Mesenchymal stem cell (in vitro differentiated cells and primary cell): Measurements from ENCODE around the gene AKAP6.

Experiments
- DNase-seq: peaks from one replicate; pipeline ENCODE4 v3.0.0-alpha.2; 2013
- H2AFZ ChIP-seq: one replicate; pipeline ENCODE4 v1.6.1; 2013; ENCODE audit warnings: low read depth, mild to moderate bottlenecking, control low read depth, inconsistent platforms, low read length, moderate library complexity
- H2AK5ac ChIP-seq: 2 replicates; pipeline ENCODE4 v1.6.1; 2013; ENCODE audit warnings: low read length, moderate library complexity, mild to moderate bottlenecking, inconsistent platforms; ENCODE audit not compliant: severe bottlenecking
- H2BK120ac ChIP-seq: one replicate; pipeline ENCODE4 v1.6.1; 2013; ENCODE audit warnings: low read depth, mild to moderate bottlenecking, inconsistent platforms, low read length, moderate library complexity
- H2BK12ac ChIP-seq, 2 experiments: one replicate each; pipeline ENCODE4 v1.6.1; 2013; ENCODE audit warnings: inconsistent platforms in 2 of 2, low read length in 2 of 2, mild to moderate bottlenecking in 2 of 2, moderate library complexity in 2 of 2, control low read depth in 1 of 2
- H2BK15ac ChIP-seq: one replicate; pipeline ENCODE4 v1.6.1; 2013; ENCODE audit warnings: mild to moderate bottlenecking, low read depth, inconsistent platforms; ENCODE audit not compliant: poor library complexity, severe bottlenecking
- H2BK5ac ChIP-seq: 2 replicates; pipeline ENCODE4 v1.6.1; 2013; ENCODE audit warnings: low read depth, mild to moderate bottlenecking, low read length, control low read depth, inconsistent platforms; ENCODE audit not compliant: poor library complexity, severe bottlenecking
- H3K14ac ChIP-seq, 2 experiments: one replicate each; pipeline ENCODE4 v1.6.1; 2013; ENCODE audit warnings: inconsistent platforms in 2 of 2, low read length in 2 of 2, control low read depth in 1 of 2, mild to moderate bottlenecking in 1 of 2, moderate library complexity in 1 of 2
- H3K18ac ChIP-seq, 2 experiments: one replicate each; pipeline ENCODE4 v1.6.1; 2013; ENCODE audit warnings: inconsistent platforms in 2 of 2, low read length in 2 of 2, control low read depth in 1 of 2, low read depth in 1 of 2, mild to moderate bottlenecking in 1 of 2
- H3K23ac ChIP-seq, 2 experiments: one replicate each; pipeline ENCODE4 v1.6.1; 2013; ENCODE audit warnings: inconsistent platforms in 2 of 2, low read length in 2 of 2, mild to moderate bottlenecking in 2 of 2, moderate library complexity in 2 of 2, control low read depth in 1 of 2
- H3K27ac ChIP-seq: 2 replicates; pipeline ENCODE4 v1.5.1; 2013; ENCODE audit warnings: mild to moderate bottlenecking, moderate library complexity, low read length, control low read depth, inconsistent platforms; ENCODE audit not compliant: poor library complexity, severe bottlenecking
- H3K27me3 ChIP-seq, 2 experiments: 2 replicates each; pipeline versions ENCODE4 v1.6.1 to v1.7.0; 2013; ENCODE audit warnings: low read length in 2 of 2, mild to moderate bottlenecking in 2 of 2, moderate library complexity in 2 of 2, control low read depth in 1 of 2, inconsistent platforms in 1 of 2; ENCODE audit not compliant: control insufficient read depth in 1 of 2, insufficient read depth in 1 of 2
- H3K36me3 ChIP-seq, 2 experiments: 2 replicates each; pipeline versions ENCODE4 v1.6.1 to v1.7.0; 2013; ENCODE audit warnings: low read length in 2 of 2, control low read depth in 1 of 2, inconsistent platforms in 1 of 2, low read depth in 1 of 2, mild to moderate bottlenecking in 1 of 2; ENCODE audit not compliant: insufficient read depth in 2 of 2, control insufficient read depth in 1 of 2
- H3K4ac ChIP-seq, 2 experiments: one replicate each; pipeline ENCODE4 v1.6.1; 2013; ENCODE audit warnings: inconsistent platforms in 2 of 2, low read length in 2 of 2, mild to moderate bottlenecking in 2 of 2, moderate library complexity in 2 of 2, control low read depth in 1 of 2, low read depth in 1 of 2
- H3K4me1 ChIP-seq: 2 replicates; pipeline ENCODE4 v1.6.1; 2013; ENCODE audit warnings: low read depth, low read length, control low read depth; ENCODE audit not compliant: control insufficient read depth, insufficient read depth
- H3K4me2 ChIP-seq: 2 replicates; pipeline ENCODE4 v1.6.1; 2013; ENCODE audit warnings: low read length, mild to moderate bottlenecking, inconsistent platforms; ENCODE audit not compliant: poor library complexity, severe bottlenecking
- H3K4me3 ChIP-seq, 2 experiments: 2 replicates each; pipeline versions ENCODE4 v1.5.1 to v1.7.0; 2013; ENCODE audit warnings: low read length in 2 of 2, mild to moderate bottlenecking in 2 of 2, control low read depth in 1 of 2, low read depth in 1 of 2; ENCODE audit not compliant: insufficient read depth in 1 of 2
- H3K79me1 ChIP-seq: replicated peaks from 2 replicates; pipeline ENCODE4 v1.6.1; 2013; ENCODE audit warnings: mild to moderate bottlenecking, control low read depth, low read length, inconsistent platforms; ENCODE audit not compliant: poor library complexity, severe bottlenecking
- H3K9ac ChIP-seq: 2 replicates; pipeline ENCODE4 v1.7.0; 2013; ENCODE audit warnings: mild to moderate bottlenecking, low read length, moderate library complexity
- H3K9me3 ChIP-seq: 2 replicates; pipeline ENCODE4 v1.7.0; 2013; ENCODE audit warnings: mild to moderate bottlenecking, low read length; ENCODE audit not compliant: control insufficient read depth
- H4K8ac ChIP-seq: one replicate; pipeline ENCODE4 v1.6.1; 2013; ENCODE audit warnings: inconsistent platforms, mild to moderate bottlenecking, low read length, moderate library complexity
- H4K91ac ChIP-seq: one replicate; pipeline ENCODE4 v1.6.1; 2013; ENCODE audit warnings: mild to moderate bottlenecking, low read length, inconsistent platforms
- WGBS: methylation state at CpG from one replicate; pipeline ENCODE4 v1.1.7; 2013; ENCODE audit warnings: mixed read lengths; 5-methylcytosine and 5-hydroxymethylcytosine counted together

AKAP6 gene

DNA sequence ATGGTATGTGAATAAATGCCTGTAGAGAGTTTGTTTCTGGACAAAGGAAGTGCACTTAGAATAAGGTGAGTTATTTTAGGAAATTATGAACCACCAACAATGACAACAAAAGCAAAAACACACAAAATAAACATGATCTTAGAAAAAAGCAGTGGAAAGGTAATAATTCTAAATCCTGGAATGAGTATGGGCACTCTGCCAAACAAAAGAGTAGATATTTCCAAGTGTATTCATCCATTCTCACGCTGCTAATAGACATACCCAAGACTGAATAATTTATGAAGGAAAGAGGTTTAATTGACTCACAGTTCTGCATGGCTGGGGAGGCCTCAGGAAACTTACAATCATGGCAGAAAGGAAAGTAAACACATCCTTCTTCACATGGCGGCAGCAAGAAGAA lies 340.3 kb downstream of the AKAP6 start:
- no peak overlapping the region for H2BK5ac ChIP-seq
- no peak overlapping the region for H2AK5ac ChIP-seq
- no peak overlapping the region for H3K9ac ChIP-seq
- H3K79me1 ChIP-seq, result no peaks in the 10 kb centered on the region
- no peak overlapping the region for H3K4me3 ChIP-seq
- 55% methylated on average over 2 of the region's 2 CpGs for WGBS
- no peak overlapping the region for H4K91ac ChIP-seq
- DNase-seq, result no peak
- H2BK15ac ChIP-seq, result no peak overlapping the region
- H3K36me3 ChIP-seq, result no peaks in the 10 kb centered on the region
- no peaks in the 10 kb centered on the region for H3K27me3 ChIP-seq
- no peak overlapping the region for H2BK12ac ChIP-seq
- H3K14ac ChIP-seq, result no peak overlapping the region
- H2AFZ ChIP-seq, result no peak overlapping the region
- no peak overlapping the region for H4K8ac ChIP-seq
- no peak overlapping the region for H3K18ac ChIP-seq
- no peaks in the 10 kb centered on the region for H3K4me1 ChIP-seq
- H3K9me3 ChIP-seq, result peaks cover 5% of the 10 kb centered on the region
- no peak overlapping the region for H3K23ac ChIP-seq
- H3K27ac ChIP-seq, result no peak overlapping the region
- H3K4me2 ChIP-seq, result no peak overlapping the region
- no peak overlapping the region for H2BK120ac ChIP-seq
- H3K4ac ChIP-seq, result no peak overlapping the region

DNA sequence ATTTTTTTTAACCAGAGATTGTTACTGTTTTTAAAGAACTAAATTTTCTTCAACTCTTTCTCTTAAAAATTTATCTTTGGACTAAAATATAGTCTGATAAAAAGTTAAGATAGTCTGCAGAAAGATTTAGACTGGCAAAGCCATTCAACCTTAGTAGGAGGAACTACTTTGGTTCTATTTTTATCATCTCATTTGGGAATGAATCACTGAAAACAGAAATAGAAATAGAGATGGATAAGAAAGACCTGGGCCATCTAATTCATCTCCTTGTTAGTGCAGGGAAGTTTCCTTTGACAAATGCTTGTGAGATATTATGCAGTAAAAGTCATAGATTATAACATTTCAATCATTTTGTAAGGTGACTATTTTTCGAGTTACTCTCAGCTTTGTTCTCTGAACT lies 346.3 kb downstream of the AKAP6 start:
- H2BK120ac ChIP-seq, result no peak overlapping the region
- H3K4ac ChIP-seq, result no peak overlapping the region
- no peak for DNase-seq
- no peak overlapping the region for H2BK15ac ChIP-seq
- H2AFZ ChIP-seq, result no peak overlapping the region
- H3K27me3 ChIP-seq, result no peaks in the 10 kb centered on the region
- H3K14ac ChIP-seq, result no peak overlapping the region
- H3K79me1 ChIP-seq, result no peaks in the 10 kb centered on the region
- no peak overlapping the region for H2BK5ac ChIP-seq
- H3K4me2 ChIP-seq, result no peak overlapping the region
- no peak overlapping the region for H2AK5ac ChIP-seq
- H3K36me3 ChIP-seq, result no peaks in the 10 kb centered on the region
- no peak overlapping the region for H2BK12ac ChIP-seq
- no peak overlapping the region for H3K18ac ChIP-seq
- no peak overlapping the region for H4K91ac ChIP-seq
- no peak overlapping the region for H4K8ac ChIP-seq
- no peak overlapping the region for H3K23ac ChIP-seq
- H3K9ac ChIP-seq, result peak overlapping the region; percentile 44
- H3K4me1 ChIP-seq, result no peaks in the 10 kb centered on the region
- peaks cover 5% of the 10 kb centered on the region for H3K9me3 ChIP-seq
- no peak overlapping the region for H3K4me3 ChIP-seq
- WGBS, result no CpG with 5 or more reads among the region's 1 CpG
- no peak overlapping the region for H3K27ac ChIP-seq

DNA sequence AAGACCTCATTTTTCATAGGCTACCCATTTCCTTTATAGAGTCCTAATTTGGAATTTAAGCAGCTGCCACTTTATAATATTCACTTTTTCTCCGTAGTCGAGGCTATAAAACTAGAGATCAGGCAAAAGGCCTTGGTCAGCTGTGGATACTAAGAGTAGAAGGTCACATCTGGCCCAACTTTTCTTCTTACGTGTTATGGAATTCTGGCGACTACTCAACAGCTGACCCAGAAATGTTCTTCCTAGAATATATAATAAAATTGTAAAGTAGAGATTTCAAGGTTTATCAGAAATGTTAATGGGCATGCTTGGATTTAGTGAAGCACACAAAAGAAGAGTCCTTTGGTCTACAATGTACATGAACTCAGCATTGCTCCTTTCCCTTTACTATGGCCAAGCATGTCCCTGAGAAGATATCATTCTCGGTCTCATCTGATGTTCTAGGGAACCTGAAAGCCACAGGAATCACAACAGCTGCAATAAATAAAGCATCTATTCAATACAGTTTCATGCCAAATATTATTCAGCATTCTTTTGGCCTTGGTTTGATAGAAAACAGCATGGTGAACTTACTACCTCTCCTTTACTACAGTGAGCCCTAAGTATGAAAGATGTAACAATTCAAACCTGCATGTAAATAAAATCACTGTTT lies 348.2 kb downstream of the AKAP6 start:
- WGBS, result 91% methylated on average over 3 of the region's 5 CpGs
- no peaks in the 10 kb centered on the region for H3K27me3 ChIP-seq
- H2BK15ac ChIP-seq, result no peak overlapping the region
- no peak overlapping the region for H3K18ac ChIP-seq
- H3K23ac ChIP-seq, result no peak overlapping the region
- H2BK5ac ChIP-seq, result no peak overlapping the region
- H2AK5ac ChIP-seq, result no peak overlapping the region
- H3K4ac ChIP-seq, result no peak overlapping the region
- H3K14ac ChIP-seq, result no peak overlapping the region
- H4K8ac ChIP-seq, result no peak overlapping the region
- no peak overlapping the region for H3K27ac ChIP-seq
- H3K79me1 ChIP-seq, result no peaks in the 10 kb centered on the region
- no peak overlapping the region for H4K91ac ChIP-seq
- H2BK120ac ChIP-seq, result no peak overlapping the region
- DNase-seq, result no peak
- no peak overlapping the region for H3K4me3 ChIP-seq
- H3K36me3 ChIP-seq, result no peaks in the 10 kb centered on the region
- H2BK12ac ChIP-seq, result no peak overlapping the region
- H3K9me3 ChIP-seq, result peaks cover 2% of the 10 kb centered on the region
- no peak overlapping the region for H3K4me2 ChIP-seq
- no peak overlapping the region for H2AFZ ChIP-seq
- no peaks in the 10 kb centered on the region for H3K4me1 ChIP-seq
- no peak overlapping the region for H3K9ac ChIP-seq

DNA sequence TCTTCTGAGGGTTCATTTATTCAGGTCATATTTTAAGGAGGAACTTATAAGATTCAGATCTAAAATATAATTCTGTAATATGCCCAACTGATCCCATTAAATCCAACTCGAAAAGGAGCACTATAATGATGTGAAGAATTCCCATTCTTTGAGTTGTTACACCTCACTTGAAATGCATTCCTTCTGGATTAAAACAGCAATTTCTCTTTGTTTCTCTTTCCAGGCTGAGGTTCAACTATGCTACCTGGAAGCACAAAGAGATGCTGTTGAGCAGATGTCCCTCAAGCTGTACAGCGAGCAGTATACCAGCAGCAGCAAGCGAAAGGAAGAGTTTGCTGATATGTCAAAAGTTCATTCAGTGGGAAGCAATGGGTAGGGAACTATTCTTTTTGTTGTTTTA lies 349.0 kb downstream of the AKAP6 start:
- Histone ChIP-seq H2BK120ac (no peak overlapping the region), H4K8ac (no peak overlapping the region), H2BK15ac (no peak overlapping the region), H2AFZ (no peak overlapping the region), H3K18ac (no peak overlapping the region), H3K4me2 (no peak overlapping the region), H3K23ac (no peak overlapping the region), H2AK5ac (no peak overlapping the region), H3K79me1 (no peaks in the 10 kb centered on the region), H3K4ac (no peak overlapping the region), H4K91ac (no peak overlapping the region), H3K14ac (no peak overlapping the region), H3K9me3 (no peaks in the 10 kb centered on the region), H3K4me1 (no peaks in the 10 kb centered on the region), H2BK5ac (no peak overlapping the region), H3K9ac (no peak overlapping the region), H3K36me3 (no peaks in the 10 kb centered on the region), H3K4me3 (no peak overlapping the region), H3K27me3 (no peaks in the 10 kb centered on the region), H3K27ac (no peak overlapping the region), H2BK12ac (no peak overlapping the region)
- DNase-seq, result no peak
- 93% methylated on average over 2 of the region's 3 CpGs for WGBS
